SU-DHL-6 (cell line): ENCODE data around the gene CDK14.

Experiments
- H2AFZ ChIP-seq: fragments of 200-600 bp; sonication (generic); 2 replicates; pipeline ENCODE4 v1.6.1; 2014; ENCODE audit warnings: low read depth, mild to moderate bottlenecking, moderate library complexity, mixed read lengths, antibody characterized with exemption, low read length; ENCODE audit not compliant: severe bottlenecking
- H3F3A ChIP-seq: fragments of 200-600 bp; shearing (Covaris generic); 2 replicates; pipeline ENCODE4 v1.6.0; 2016; ENCODE audit warnings: antibody characterized with exemption, mild to moderate bottlenecking; ENCODE audit not compliant: insufficient read depth
- H3K27ac ChIP-seq: fragments of 200-600 bp; sonication (generic); 2 replicates; pipeline ENCODE4 v1.5.1; 2016; ENCODE audit warnings: low read depth, mild to moderate bottlenecking, low read length, moderate library complexity, mixed read lengths
- H3K27me3 ChIP-seq: fragments of 200-600 bp; sonication (generic), shearing (Covaris generic); 2 replicates; pipeline ENCODE4 v1.6.0; 2014; ENCODE audit warnings: mild to moderate bottlenecking, low read length
- H3K36me3 ChIP-seq: fragments of 200-600 bp; sonication (generic); 2 replicates; pipeline ENCODE4 v1.6.1; 2014; ENCODE audit warnings: mild to moderate bottlenecking, low read length, mixed read lengths
- H3K4me2 ChIP-seq: fragments of 300-600, 200-600 bp; shearing (Covaris generic), sonication (generic); 2 replicates; pipeline ENCODE4 v1.6.0; 2014; ENCODE audit warnings: low read length, low read depth, mild to moderate bottlenecking; ENCODE audit not compliant: poor library complexity, severe bottlenecking
- H3K4me3 ChIP-seq: fragments of 200-600 bp; sonication (generic); 2 replicates; pipeline ENCODE4 v1.5.1; 2014; ENCODE audit warnings: antibody characterized with exemption, low read length, mild to moderate bottlenecking, mixed read lengths; ENCODE audit not compliant: insufficient read depth, poor library complexity, severe bottlenecking
- H3K79me2 ChIP-seq: fragments of 200-600 bp; sonication (generic); 2 replicates; pipeline ENCODE4 v1.6.1; 2014; ENCODE audit warnings: mild to moderate bottlenecking, low read length, moderate library complexity; ENCODE audit not compliant: insufficient read depth
- H3K9ac ChIP-seq: fragments of 200-600 bp; sonication (generic); 2 replicates; pipeline ENCODE4 v1.7.0; 2014; ENCODE audit warnings: mild to moderate bottlenecking, low read length
- H3K9me2 ChIP-seq: fragments of 200-600 bp; sonication (generic); replicated peaks from 2 replicates; pipeline ENCODE4 v1.6.1; 2014; ENCODE audit warnings: low read length; ENCODE audit not compliant: insufficient read depth
- H3K9me3 ChIP-seq: fragments of 200-600 bp; sonication (generic); 2 replicates; pipeline ENCODE4 v1.6.1; 2014; ENCODE audit warnings: low read length, mixed read lengths; ENCODE audit not compliant: insufficient read depth
- H4K20me1 ChIP-seq: fragments of 200-600 bp; sonication (generic); 2 replicates; pipeline ENCODE4 v1.6.1; 2014; ENCODE audit warnings: low read depth, mild to moderate bottlenecking, antibody characterized with exemption, low read length, moderate library complexity, mixed read lengths
- EZH2phosphoT487 ChIP-seq: fragments of 200-600 bp; sonication (generic), shearing (Covaris generic); conservative IDR thresholded peaks from 2 replicates; pipeline ENCODE4 v1.6.1; 2018; ENCODE audit warnings: mild to moderate bottlenecking, antibody characterized with exemption, low read length, moderate library complexity, mixed read lengths
- TF ChIP-seq, protein P1 (sequence below): fragments of 200-600 bp; sonication (generic); IDR thresholded peaks from one replicate; pipeline ENCODE4 v1.5.1; 2017; ENCODE audit warnings: antibody characterized with exemption, mild to moderate bottlenecking, low read length, moderate library complexity; ENCODE audit not compliant: insufficient read depth, poor library complexity, severe bottlenecking

CDK14 gene

DNA sequence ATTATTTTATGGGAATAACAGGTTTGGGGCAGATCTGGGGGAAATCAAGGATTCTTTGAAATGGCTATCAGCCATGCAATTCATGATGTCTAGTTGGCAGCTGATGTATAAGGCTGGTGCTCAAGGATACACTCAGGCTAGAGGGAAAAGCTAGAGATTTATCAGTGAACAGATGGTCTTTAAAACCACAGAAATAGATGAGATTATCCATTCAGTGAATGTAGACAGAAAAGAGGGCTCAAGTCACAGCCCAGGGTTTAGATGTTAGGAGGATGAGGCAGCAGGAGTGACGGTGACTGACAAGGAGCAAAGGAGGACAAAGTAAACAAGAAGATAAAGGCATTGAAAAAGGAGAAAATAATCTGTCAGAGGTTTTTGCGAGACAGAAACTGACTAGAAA, 238.7 kb downstream of the CDK14 start:
- peaks cover 77% of the 10 kb centered on the region for H3K79me2 ChIP-seq
- no peak overlapping the region for H3K4me2 ChIP-seq
- H3K9me3 ChIP-seq = no peaks in the 10 kb centered on the region
- H3F3A ChIP-seq = no peaks in the 10 kb centered on the region; the same call in 1 of the 2 replicates
- H3K9ac ChIP-seq = no peak overlapping the region
- H3K36me3 ChIP-seq = peaks cover 26% of the 10 kb centered on the region
- H4K20me1 ChIP-seq = no peaks in the 10 kb centered on the region
- no peak overlapping the region for H3K4me3 ChIP-seq
- no peak overlapping the region for H3K27ac ChIP-seq
- H3K27me3 ChIP-seq = no peaks in the 10 kb centered on the region
- TF ChIP-seq EZH2phosphoT487 = no peak
- TF ChIP-seq, protein P1, sequence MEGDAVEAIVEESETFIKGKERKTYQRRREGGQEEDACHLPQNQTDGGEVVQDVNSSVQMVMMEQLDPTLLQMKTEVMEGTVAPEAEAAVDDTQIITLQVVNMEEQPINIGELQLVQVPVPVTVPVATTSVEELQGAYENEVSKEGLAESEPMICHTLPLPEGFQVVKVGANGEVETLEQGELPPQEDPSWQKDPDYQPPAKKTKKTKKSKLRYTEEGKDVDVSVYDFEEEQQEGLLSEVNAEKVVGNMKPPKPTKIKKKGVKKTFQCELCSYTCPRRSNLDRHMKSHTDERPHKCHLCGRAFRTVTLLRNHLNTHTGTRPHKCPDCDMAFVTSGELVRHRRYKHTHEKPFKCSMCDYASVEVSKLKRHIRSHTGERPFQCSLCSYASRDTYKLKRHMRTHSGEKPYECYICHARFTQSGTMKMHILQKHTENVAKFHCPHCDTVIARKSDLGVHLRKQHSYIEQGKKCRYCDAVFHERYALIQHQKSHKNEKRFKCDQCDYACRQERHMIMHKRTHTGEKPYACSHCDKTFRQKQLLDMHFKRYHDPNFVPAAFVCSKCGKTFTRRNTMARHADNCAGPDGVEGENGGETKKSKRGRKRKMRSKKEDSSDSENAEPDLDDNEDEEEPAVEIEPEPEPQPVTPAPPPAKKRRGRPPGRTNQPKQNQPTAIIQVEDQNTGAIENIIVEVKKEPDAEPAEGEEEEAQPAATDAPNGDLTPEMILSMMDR = no peak
- H2AFZ ChIP-seq = no peak overlapping the region
- H3K9me2 ChIP-seq = no peaks in the 10 kb centered on the region

DNA sequence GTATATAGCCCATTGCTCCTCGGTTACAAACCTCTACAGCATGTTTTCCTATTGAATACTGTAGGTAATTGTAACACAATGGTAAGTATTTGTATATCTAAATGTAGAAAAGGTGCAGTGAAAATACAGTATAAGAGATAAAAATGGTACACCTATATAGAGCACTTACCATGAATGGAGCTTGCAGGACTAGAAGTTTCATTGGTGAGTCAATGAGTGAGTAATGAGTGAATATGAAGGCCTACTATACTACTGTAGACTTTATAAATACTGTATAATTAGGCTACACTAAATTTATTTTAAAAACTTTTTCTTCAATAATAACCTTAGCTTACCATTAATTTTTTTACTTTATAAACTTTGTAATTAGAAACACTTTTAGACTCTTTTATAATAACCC, 239.7 kb downstream of the CDK14 start:
- H3K4me3 ChIP-seq = no peak overlapping the region
- no peaks in the 10 kb centered on the region for H3K9me3 ChIP-seq
- peaks cover 88% of the 10 kb centered on the region for H3K79me2 ChIP-seq
- H3F3A ChIP-seq = no peaks in the 10 kb centered on the region; the same call in 1 of the 2 replicates
- H3K9me2 ChIP-seq = no peaks in the 10 kb centered on the region
- no peak overlapping the region for H3K27ac ChIP-seq
- H3K36me3 ChIP-seq = peaks cover 25% of the 10 kb centered on the region
- no peak for TF ChIP-seq EZH2phosphoT487
- TF ChIP-seq, protein P1 = no peak
- H2AFZ ChIP-seq = no peak overlapping the region
- no peaks in the 10 kb centered on the region for H4K20me1 ChIP-seq
- no peak overlapping the region for H3K9ac ChIP-seq
- H3K27me3 ChIP-seq = no peaks in the 10 kb centered on the region
- no peak overlapping the region for H3K4me2 ChIP-seq

DNA sequence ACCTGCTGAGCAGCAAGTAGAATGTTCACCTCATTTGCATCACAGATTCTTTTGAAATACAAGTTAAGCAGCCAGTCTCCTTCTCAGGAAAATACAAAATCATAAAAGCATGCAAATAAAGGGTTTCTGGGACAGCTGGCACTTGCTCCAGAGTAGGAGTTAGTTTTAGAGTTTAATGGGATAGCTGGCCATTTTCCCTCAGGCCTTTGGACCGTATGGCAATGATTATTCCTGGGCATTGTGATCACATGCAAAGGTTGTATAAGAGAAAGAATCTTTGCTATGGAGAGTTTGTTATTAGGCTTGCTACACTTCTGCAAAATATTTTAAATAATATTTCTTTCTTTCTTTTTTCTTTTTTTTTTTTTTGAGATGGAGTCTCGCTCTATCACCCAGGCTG, 240.8 kb downstream of the CDK14 start:
- no peaks in the 10 kb centered on the region for H3K9me3 ChIP-seq
- H3K79me2 ChIP-seq = peaks cover 85% of the 10 kb centered on the region
- TF ChIP-seq, protein P1 = no peak
- TF ChIP-seq EZH2phosphoT487 = no peak

More for the DNA sequence above, 240.8 kb downstream of the CDK14 start:
- peaks cover 20% of the 10 kb centered on the region for H3K36me3 ChIP-seq
- H3F3A ChIP-seq = peaks cover 2% of the 10 kb centered on the region; the same call in 1 of the 2 replicates
- no peak overlapping the region for H3K4me2 ChIP-seq
- no peak overlapping the region for H3K9ac ChIP-seq
- H2AFZ ChIP-seq = no peak overlapping the region
- H3K9me2 ChIP-seq = no peaks in the 10 kb centered on the region
- H3K4me3 ChIP-seq = no peak overlapping the region
- H3K27me3 ChIP-seq = no peaks in the 10 kb centered on the region
- H3K27ac ChIP-seq = no peak overlapping the region
- H4K20me1 ChIP-seq = no peaks in the 10 kb centered on the region
